K562 (cell line): ENCODE results near the gene ANKRD34A. TPM values are rescaled to one million over a fixed set of nuclear protein-coding genes. Genes with fewer than 3 reads are reported as not detected.

Experiments used
- ETV1 ChIP-seq: fragments of 450-650 bp; conservative IDR thresholded peaks from 2 replicates; pipeline ENCODE4 v1.6.1; 2016; ENCODE audit warnings: missing genetic modification characterization, control low read depth, low read depth, missing compliant biosample characterization
- ETV6 ChIP-seq, 3 experiments: fragments of 150-350 bp in 1 of 3; sonication (generic) in 1 of 3; formaldehyde crosslinking in 1 of 3; IDR thresholded peaks; 2 replicates each; pipeline versions ENCODE4 v1.6.1 to v1.8.0; 2014 to 2022; ENCODE audit warnings: borderline replicate concordance in 2 of 3, low read depth in 2 of 3, antibody characterized with exemption in 1 of 3, low read length in 1 of 3, mild to moderate bottlenecking in 1 of 3, missing genetic modification reagents in 1 of 3
- GATAD2A ChIP-seq: fragments of 450-650 bp; IDR thresholded peaks from 2 replicates; pipeline ENCODE4 v1.6.1; 2017
- HBP1 ChIP-seq: fragments of 450-650 bp; formaldehyde crosslinking; IDR thresholded peaks from 2 replicates; pipeline ENCODE4 v1.4.0; 2022; ENCODE audit warnings: missing genetic modification characterization
- ID3 ChIP-seq, 2 experiments: fragments of 250-450 bp in 1 of 2; fragments of 450-650 bp in 1 of 2; sonication (Bioruptor Pico) in 1 of 2; IDR thresholded peaks; 2 replicates each; pipeline versions ENCODE4 v1.6.1 to v1.8.0; 2016 to 2021; ENCODE audit warnings: mild to moderate bottlenecking in 2 of 2, moderate library complexity in 2 of 2, missing compliant biosample characterization in 1 of 2, missing genetic modification characterization in 1 of 2
- MEIS2 ChIP-seq: fragments of 450-650 bp; IDR thresholded peaks from 2 replicates; pipeline ENCODE4 v1.6.1; 2014; ENCODE audit warnings: mild to moderate bottlenecking; ENCODE audit not compliant: partially characterized antibody
- OTX1 ChIP-seq: fragments of 450-650 bp; formaldehyde crosslinking; IDR thresholded peaks from 2 replicates; pipeline ENCODE4 v1.4.0; 2022; ENCODE audit warnings: mild to moderate bottlenecking
- PREB ChIP-seq: sonication (generic); formaldehyde crosslinking; IDR thresholded peaks from 2 replicates; pipeline ENCODE4 v1.8.1; 2023; ENCODE audit warnings: mild to moderate bottlenecking, missing genetic modification reagents
- RB1 ChIP-seq: fragments of 450-650 bp; IDR thresholded peaks from 2 replicates; pipeline ENCODE4 v1.6.1; 2017; ENCODE audit warnings: low read depth, mild to moderate bottlenecking
- RBM39 ChIP-seq: fragments of 200-400 bp; formaldehyde crosslinking; optimal IDR thresholded peaks from 2 replicates; pipeline ENCODE3; 2018; ENCODE audit warnings: low read depth, low read length
- TAF1 ChIP-seq: IDR thresholded peaks from 2 replicates; pipeline ENCODE4 v1.6.1; 2011; ENCODE audit warnings: mild to moderate bottlenecking, low read length, moderate library complexity; ENCODE audit not compliant: insufficient read depth, control insufficient read depth, severe bottlenecking; ENCODE audit errors: extremely low read depth
- TEAD4 ChIP-seq, 2 experiments: sonication (generic) in 1 of 2; formaldehyde crosslinking in 1 of 2; IDR thresholded peaks; 2 replicates each; pipeline versions ENCODE4 v1.6.1 to v1.8.0; 2012 to 2022; ENCODE audit warnings: borderline replicate concordance in 1 of 2, inconsistent platforms in 1 of 2, low read length in 1 of 2, mild to moderate bottlenecking in 1 of 2, missing genetic modification reagents in 1 of 2
- THRAP3 ChIP-seq: fragments of 450-650 bp; IDR thresholded peaks from 2 replicates; pipeline ENCODE4 v1.6.1; 2016; ENCODE audit warnings: mild to moderate bottlenecking, inconsistent platforms, borderline replicate concordance
- TSC22D4 ChIP-seq: fragments of 450-650 bp; IDR thresholded peaks from 2 replicates; pipeline ENCODE4 v1.6.1; 2016; ENCODE audit warnings: missing genetic modification characterization, missing biosample characterization, control low read depth
- ZBTB2 ChIP-seq: fragments of 450-650 bp; IDR thresholded peaks from 2 replicates; pipeline ENCODE4 v1.6.1; 2016; ENCODE audit warnings: antibody characterized with exemption
- ZC3H11A ChIP-seq: IDR thresholded peaks from 2 replicates; pipeline ENCODE4 v1.6.1; 2012; ENCODE audit warnings: low read depth, low read length, improper control_type of control experiment
- ZFP36 ChIP-seq: fragments of 150-350 bp; IDR thresholded peaks from 2 replicates; pipeline ENCODE4 v1.6.1; 2018; ENCODE audit warnings: low read length, low read depth; ENCODE audit not compliant: partially characterized antibody
- ZNF395 ChIP-seq: fragments of 200-800 bp; sonication (Bioruptor generic); IDR thresholded peaks from 2 replicates; pipeline ENCODE4 v1.6.1; 2017; ENCODE audit warnings: missing genetic modification characterization, missing compliant biosample characterization
- ZNF589 ChIP-seq: fragments of 200-800 bp; sonication (Bioruptor generic); IDR thresholded peaks from 2 replicates; pipeline ENCODE4 v1.6.1; 2016; ENCODE audit warnings: low read depth, missing genetic modification characterization, missing compliant biosample characterization
- polyA plus RNA-seq, 8 experiments: library from polyadenylated mRNA; depleted of rRNA in 4 of 8; stranded (reverse) in 5 of 8; unstranded in 3 of 8; fragments of >200 nt; fragmentation: Nextera tagmentation in 2 of 8; fragmentation: Illumina TruSeq in 1 of 8; extraction: Ambion mirVana in 2 of 8; extraction: Trizol in 1 of 8; gene quantifications; 2 replicates each; pipeline versions ENCODE4 v1.2.1 to v1.2.3, GENCODE V29; 2011 to 2014; ENCODE audit warnings: inconsistent platforms in 1 of 8, missing spikeins in 1 of 8
- total RNA-seq, 7 experiments: library from RNA; depleted of rRNA in 6 of 7; stranded (reverse); fragments of >200 nt in 6 of 7; fragmentation: Illumina TruSeq in 2 of 7; extraction: Trizol in 2 of 7; gene quantifications; 2 replicates each; pipeline versions ENCODE4 v1.2.1 to v1.2.3, GENCODE V29; 2011 to 2021; ENCODE audit warnings: low replicate concordance in 1 of 7

The ANKRD34A gene
- total and polyA plus RNA-seq, 9 of the 15 experiments (the other 6 are each of a cell fraction or from before 2014, with no cell fraction given) = 0.06 to 1.6 (median 0.43) TPM

GRCh38 chr1:145927063-145927886 lies 37.1 kb downstream of the ANKRD34A start, which contains the start of gene RBM8A (continued):
- peak; percentile 66; the same call in 1 of the 2 replicates for TF ChIP-seq ZBTB2
- TF ChIP-seq HBP1 (CRISPR knock-in tag) = peak; percentile 84; the same call in 1 of the 2 replicates
- TF ChIP-seq PREB (CRISPR knock-in tag) = no peak
- peak; percentile 52; the same call in 1 of the 2 replicates for TF ChIP-seq ETV1 (tag)
- no peak; a peak in 1 of 4 replicates for TF ChIP-seq ETV6 (IDR thresholded peaks at IDR 0.05; ENCODE audit: borderline replicate concordance in 1 of 2, low read depth in 2 of 2, low read length in 1 of 2)
- TF ChIP-seq ETV6 (CRISPR knock-in tag; IDR thresholded peaks at IDR 0.05; ENCODE audit: borderline replicate concordance) = no peak
- 0 out of 2 replicates have a peak, but pooled peaks have one; percentile 12 for TF ChIP-seq GATAD2A
- TF ChIP-seq RBM39 = peak; percentile 41
- 0 out of 2 replicates have a peak, but pooled peaks have one; percentile 73 for TF ChIP-seq ZNF589 (CRISPR knock-in tag)
- TF ChIP-seq ZNF395 (CRISPR knock-in tag) = peak; percentile 73
- no peak for TF ChIP-seq ZFP36
- TF ChIP-seq MEIS2 = peak; percentile 55
- peak; percentile 26; the same call in 1 of the 2 replicates for TF ChIP-seq THRAP3
- peak; percentile 98 for TF ChIP-seq ZC3H11A
- TF ChIP-seq ID3 (CRISPR knock-in tag; IDR thresholded peaks at IDR 0.05) = no peak
- TF ChIP-seq ID3 (tag; IDR thresholded peaks at IDR 0.05) = peak; percentile 78; the same call in 1 of the 2 replicates
- peak; percentile 90 for TF ChIP-seq TEAD4 (IDR thresholded peaks at IDR 0.05; ENCODE audit: low read length)
- no peak for TF ChIP-seq TEAD4 (CRISPR knock-in tag; IDR thresholded peaks at IDR 0.05; ENCODE audit: borderline replicate concordance)
- TF ChIP-seq TAF1 = peak; percentile 85
- peak; percentile 75; the same call in 1 of the 2 replicates for TF ChIP-seq OTX1
- peak; percentile 57; the same call in 1 of the 2 replicates for TF ChIP-seq RB1
- no peak for TF ChIP-seq TSC22D4
